Measurements from ENCODE around the gene HDAC11.
"Not testable (repeated sequence)": the region's sequence is repeated elsewhere in the genome, so short reads cannot be mapped to it uniquely, and the experiment has no call there.

HDAC11 gene

DNA sequence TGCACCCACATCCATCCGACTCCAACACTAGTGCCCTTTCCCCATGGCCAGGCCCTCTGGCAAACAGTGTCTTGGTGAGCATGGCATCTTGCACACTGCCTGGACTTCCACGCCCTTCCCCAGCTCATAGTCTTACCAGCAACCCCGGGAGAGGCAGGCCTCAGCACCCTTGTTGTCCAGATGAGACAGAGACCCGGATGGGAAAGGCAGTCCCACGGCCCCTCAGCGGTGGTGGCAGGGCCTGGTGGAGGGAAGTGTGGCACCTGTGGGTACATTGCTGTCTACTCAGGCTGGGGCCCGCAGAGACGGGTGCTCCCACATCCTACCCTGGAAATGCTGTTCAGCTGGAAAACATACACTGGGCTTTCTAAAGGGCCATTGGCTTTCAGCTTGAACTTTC, 28.4 kb downstream of the HDAC11 start:
- peak; percentile 55 for DNase-seq

DNA sequence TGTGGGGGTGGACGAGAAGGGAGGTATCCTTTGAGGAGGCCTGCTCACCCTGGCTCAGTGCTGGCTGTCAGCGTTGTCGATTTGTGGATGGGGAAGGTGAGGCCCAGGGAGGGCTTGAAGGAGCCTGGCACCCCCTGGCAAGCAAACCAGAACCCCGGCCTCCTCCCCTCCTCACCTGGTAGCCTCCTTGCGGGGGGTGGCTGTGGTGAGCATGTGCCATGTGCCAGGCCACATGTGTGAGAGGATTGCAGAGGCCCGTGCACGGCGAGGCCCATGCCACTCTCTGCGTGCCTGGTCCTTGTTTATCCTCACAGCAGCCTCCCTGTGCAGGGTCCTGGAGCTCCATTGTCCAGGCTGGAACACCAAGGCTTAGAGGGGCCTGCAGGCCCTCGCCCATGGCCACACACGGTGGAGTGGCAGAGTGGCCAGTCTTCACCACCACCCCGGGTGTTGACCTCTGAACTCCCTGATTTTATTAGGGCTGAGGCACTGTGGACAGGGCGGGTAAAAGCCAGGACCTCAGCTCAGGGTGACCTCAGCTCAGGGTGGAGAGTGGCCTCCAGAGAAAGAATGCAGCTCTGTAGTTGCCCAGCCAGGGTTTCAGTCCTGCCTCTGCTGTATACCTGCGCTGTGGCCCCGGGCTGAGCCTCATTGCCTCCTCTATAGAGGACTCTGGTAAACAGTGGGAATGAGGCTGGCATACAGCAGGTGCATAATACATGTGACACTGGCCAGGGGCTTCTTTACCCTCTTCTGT, 29.1 kb downstream of the HDAC11 start:
- DNase-seq = no peak

DNA sequence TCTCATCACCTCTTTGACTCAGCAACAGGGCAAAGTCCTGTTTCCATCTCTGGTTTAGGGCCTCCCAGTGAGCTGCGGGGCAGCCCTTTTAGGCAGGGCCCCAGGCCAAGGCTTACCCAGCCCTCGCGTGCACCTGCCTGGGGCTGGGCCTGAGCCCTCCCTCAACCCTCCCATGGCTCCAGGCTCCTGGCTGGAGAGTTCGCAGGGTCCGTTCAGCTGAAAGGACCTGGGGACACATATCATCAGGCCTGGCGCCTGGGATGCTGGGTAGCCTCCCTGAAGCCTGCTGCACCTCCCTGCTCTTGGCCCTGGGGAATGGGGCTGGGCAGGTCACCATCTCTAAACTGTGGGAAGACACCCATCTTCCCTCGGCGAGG, 29.7 kb downstream of the HDAC11 start:
- no peak for DNase-seq

DNA sequence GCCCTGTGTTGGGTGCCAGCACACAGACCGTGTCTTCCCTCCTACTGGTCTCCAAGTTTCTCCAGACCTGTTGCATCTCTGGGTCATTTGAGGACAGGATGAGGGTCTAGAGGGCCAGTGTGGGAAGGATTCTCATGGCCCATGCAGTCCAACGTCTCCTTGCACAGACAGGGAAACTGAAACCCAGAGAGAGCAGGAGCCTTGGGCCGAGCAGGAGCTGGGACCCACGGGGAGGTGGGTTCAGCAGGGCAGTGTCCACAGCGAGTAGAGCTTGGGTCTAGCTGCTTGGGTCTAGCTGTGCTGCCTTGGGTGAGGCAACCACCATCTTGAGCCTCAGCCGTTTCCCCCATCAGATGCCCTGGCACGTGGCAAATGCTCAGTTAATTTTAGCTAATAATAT, 32.3 kb downstream of the HDAC11 start:
- no peak for DNase-seq

DNA sequence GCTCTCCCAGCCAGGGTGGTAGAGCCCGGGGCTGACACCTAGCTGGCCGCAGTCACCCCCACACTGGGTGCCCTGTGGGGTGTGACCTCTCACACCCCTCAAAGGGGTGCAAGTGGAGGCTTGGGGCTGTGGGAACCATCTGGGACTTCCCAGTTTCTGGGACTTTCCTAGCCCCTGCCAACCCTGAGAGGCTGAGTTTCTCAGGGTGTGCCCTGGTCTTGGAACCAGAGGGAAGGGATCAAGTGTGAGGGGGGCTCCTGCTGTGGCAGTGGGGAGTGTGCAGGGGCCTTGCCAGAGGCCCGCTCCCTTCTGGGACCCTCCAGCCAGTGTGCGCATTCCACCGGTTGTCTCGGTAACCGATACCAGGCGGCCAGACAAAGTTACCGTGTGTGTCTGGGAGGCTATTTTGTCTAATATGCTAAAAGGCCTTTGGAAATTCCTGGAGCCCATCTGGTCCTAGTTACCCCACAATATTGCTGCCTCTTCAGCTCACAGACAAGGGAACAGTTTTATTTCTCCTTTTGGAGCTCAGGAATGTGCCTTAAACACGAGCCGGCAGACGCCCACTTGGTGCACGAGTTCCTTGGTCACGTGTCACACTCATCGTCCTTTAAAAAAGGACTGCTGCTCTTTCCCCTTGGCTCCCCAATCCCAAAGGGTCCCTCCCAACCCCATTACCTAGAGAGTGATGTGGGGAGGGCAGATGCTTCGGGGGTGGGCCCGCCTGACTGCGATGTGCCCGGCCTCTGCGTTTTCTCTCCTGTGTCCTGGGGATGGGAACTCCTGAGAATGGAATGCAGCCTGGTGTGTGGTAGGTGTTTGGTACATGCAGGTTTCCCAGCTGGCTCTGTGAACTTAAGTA, 33.2 kb downstream of the HDAC11 start:
- no peak for DNase-seq

DNA sequence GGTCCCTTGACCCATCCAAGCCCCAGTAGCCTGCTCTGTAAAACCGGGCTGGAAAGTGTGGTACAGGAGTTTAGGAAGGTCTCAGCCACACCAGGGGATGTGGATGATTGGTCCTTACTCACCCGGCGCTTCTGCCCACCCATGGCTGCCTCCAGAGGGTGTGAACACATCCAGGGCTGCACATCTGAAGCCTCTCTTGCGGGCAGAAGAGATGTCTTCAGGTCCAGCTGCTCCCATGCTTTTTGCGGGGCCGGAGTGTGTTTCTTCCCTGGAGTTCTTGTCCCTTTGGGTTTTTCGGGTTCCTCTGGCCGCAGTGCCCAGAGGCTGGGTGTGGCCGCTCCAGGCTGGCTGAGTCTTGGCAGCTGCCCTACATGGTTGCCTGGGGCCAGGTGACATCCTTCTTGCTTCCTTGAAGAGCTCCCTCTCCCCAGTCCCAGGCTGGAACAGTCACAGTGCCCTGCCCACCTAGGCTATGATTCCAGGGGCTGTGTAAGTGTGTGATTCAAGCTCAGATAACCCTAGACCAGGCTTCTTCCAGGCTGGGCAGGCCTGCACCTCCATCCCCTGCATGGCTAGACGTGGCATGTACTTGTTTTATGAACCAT, 33.9 kb downstream of the HDAC11 start:
- no peak for DNase-seq

DNA sequence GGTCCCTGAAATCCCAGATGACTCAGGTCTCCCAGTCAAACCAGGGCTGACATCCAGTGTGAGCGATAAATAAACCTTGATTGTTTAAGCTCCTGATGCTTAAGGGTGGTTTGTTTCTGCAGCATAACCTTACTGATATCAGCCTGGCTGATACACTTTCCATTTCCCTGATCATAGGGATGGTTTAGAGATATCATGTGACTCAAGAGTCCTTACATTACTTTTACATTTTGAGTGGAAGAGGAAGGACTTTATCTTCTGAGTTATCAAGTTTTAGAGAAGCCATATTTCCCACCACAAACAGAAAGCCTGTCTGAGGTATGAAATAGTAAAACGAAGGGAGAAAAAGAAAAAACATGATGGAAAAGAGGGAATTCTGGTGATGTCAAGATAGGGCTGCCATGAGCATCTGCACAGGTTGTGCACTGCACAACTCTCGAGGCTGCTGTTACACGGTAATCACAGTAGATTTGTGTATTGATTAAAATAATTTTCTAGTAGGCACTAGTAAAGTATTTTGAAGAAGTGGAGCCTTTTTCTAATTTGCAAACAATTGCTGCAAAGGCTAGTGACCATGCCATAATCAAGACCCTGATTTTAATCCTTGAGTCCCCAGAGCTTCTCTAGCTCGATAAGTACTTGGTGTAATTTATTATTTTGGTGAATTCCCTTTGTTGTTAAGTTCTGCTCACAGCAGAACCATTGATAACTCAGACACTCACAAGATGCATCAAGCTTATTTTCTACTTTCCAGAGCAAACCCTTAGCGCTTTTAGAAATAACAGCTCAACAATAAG, 34.7 kb downstream of the HDAC11 start:
- no peak for DNase-seq

DNA sequence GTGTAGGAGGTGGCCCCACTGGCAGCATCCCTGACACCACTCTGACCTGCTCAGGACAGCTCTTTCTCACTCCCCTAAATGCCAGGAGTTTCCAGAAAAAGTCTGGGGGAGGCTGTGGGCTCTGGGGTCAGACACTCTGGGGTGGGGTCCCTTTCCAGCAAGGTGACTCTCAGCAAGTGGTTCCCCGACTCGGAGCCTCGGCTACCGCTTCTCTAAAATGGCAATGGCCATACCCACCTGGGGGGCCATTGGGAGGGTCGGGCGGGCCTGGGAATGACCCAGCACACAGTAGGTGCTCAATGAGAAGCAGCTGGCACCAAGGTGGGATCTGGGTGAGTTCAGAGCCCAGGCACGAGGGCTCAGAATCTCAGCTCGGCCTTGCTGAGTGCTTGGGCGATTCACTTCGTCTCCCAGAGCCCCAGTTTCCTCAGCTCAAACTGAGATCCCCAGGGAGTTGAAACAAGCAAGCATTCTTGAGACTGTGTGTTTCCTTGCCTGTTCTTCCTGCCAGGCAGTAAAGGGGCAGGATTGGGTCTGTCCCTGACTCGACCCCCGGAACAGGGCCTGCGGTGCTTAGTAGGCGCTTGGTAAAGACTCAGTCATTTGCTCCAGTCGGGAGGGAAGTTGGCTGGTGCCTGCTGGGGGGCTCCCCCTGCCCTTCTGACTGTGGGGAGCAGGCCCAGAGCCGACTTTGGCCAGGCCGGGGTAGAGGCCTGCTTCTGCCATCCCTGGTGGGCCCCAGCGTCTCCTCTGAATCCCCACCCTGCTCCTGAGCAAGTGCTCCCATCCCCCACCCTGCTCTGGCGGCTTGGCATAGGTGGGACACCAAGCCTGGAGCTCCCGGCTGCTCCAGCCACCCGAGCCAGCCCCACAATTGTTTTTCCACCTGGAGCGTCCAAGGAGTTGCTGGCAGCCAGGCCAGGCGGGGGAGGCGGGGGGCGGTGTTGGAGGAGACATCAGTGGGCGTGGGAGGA, 36.0 kb downstream of the HDAC11 start:
- no peak for DNase-seq

DNA sequence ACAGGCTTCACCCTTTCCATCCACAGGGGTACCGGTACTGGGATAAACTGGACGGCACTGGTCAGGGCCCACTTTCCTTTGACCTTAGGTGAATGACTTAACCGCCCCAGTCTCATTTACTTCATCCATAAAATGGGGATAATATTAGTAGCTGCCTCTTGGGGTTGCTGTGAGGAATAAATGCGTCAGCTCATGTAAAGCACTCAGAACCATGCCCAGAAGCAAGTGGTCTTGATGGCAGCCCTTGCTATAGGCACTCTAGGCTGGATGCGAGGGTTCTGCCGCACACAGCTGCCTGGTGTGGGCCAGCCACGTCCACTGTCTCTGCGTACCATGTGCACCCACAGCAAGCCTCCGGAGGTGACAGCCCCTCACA, 36.6 kb downstream of the HDAC11 start:
- DNase-seq = no peak

DNA sequence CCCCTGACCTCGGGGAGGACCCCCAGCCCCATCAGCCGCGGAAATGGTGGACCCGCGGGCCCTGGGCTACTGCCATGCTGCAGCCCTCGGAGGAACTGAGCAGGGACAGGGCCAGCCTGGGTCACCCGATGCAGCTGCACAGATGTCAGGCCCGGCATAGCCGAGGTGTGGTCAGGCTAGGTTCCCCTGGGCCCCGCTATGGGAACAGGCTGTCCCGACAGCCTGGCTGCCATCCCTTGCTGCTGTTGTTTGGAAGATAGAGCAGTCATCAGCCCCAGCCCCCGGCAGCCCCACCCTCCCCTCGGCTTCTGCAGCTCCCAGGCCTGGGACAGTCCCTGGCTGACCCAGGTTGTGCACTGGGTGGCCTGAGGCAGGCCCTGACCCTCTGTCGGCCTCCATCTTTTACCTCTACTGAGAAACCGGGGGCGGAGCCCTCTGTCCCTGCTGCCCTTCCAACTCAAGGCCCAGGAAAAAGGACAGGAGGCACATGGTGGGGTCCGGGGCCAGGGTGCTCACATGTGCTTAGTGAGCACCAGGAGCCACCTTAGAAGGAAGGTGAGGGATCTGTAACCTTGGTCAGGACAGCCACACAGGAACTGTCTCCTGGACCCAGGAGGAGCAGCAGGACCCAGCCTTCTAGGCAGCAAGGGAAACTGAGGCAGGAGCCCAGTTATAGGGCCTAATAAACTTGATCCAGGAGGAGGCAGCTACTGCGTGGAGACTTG, 37.3 kb downstream of the HDAC11 start:
- DNase-seq = no peak

DNA sequence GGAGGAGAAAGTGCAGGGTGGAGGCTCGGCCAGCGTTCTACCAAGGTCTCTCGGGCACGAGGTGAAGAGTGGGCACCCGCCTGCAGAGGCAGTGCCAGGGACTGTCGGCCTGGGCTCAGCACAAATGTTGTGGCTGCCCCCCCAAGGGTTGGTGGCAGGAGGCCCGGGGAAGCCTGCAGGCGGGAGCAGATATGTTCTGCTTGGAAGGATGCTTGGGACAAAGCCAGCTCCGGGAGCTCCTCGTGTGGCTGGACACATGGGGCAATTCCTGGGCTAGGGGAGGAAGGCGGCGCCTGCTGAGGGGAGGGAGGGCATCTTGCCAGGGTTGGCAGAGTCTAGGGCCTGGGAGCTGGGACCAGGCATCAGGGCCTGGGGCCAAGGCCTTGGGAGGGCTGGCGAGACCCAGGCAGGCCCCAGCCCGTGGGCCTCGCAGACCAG, 38.4 kb downstream of the HDAC11 start:
- no peak for DNase-seq

DNA sequence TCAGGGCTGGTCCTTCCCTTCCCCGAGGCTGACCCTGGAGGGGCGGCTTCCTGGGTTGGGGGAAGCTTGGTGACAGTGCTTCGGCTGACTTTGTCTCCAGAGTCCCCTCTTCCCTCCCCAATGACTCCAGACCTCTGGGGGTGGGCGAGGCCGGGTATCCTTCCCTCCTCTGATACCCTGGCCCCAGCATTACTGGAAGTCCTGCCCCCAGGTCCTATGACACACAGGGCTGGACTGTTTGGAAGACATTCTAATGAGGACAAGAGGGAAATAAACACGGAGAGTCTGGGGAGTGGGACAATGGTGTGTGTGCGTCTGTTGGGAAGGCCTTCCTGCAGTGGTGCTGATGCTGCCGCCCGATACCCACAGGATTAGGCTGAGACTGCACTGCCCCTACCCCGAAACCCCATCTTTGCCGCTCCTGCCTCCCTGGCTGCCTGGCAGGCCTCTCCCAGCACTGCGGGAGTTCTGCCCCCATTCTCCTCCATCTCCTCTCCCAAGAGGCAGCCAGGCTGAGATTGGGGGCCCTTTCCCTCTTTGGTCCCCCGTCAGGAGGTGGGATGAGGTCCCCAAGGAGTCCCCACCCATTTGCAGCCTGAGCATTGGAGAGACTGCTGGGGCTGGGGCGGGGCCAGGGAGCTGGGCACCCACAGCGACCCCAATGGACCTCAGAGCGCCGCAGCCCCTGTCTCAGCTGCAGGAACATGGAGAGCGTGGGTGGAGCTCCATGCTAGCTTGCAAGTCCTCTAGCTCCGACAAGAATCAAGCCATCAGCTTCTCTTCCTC, 39.1 kb downstream of the HDAC11 start:
- no peak for DNase-seq

DNA sequence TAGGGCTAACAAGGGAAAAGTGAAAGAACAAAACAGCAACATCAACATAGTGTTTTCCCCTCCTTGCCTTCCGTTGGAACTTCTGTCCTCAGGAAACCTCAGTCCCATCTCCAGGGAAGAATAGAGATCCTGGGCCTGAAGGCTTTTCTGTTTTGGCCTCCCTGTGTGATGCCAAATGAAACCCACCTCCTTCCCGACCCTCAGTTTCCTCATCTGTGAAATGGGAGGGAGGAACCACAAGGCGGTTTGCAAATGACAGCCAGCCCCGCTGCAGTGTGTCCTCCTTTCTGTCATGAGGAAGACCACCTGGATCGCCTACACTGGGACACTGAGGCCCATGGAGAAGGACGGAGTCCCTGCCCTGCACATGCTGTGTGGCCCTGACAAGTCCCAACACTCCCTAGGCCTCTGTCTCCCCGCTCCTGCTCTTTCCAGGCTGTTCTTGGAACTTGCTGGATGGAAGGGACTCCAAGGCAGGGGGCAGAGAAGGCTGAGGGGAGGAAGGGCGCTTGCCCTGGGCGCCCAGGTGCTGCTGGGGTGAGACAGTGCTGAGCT, 40.3 kb downstream of the HDAC11 start:
- no peak for DNase-seq

DNA sequence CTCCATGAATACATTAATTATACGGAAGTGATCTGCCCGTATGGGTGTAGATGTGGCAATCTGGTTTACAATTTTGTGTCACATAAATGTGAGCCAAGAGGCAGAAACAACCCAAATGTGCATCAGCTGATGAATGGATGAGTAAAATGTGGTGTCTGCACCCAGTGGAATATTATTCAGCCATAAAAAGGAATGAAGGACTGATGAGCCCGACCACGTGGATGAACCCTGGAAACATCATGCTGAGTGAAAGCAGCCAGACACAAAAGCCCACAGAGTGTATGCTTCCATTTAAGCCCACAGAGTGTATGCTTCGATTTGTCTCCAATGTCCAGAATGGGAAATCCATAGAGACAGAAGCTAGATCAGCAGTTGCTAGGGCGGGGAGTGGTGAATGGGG, 41.2 kb downstream of the HDAC11 start:
- no peak for DNase-seq

DNA sequence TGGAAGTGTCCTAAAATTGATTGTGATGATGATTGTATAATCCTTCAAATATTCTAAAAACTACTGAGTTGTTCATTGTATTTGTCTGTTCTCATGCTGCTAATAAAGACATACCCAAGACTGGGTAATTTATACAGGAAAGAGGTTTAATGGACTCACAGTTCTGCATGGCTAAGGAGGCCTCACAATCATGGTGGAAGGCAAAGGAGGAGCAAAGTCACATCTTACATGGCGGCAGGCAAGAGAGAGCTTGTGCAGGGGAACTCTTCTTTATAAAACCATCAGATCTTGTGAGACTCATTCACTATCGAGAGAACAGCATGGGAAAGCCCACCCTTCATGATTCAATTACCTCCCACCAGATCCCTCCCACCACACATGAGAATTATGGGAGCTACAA, 41.6 kb downstream of the HDAC11 start:
- not testable (repeated sequence) for DNase-seq

DNA sequence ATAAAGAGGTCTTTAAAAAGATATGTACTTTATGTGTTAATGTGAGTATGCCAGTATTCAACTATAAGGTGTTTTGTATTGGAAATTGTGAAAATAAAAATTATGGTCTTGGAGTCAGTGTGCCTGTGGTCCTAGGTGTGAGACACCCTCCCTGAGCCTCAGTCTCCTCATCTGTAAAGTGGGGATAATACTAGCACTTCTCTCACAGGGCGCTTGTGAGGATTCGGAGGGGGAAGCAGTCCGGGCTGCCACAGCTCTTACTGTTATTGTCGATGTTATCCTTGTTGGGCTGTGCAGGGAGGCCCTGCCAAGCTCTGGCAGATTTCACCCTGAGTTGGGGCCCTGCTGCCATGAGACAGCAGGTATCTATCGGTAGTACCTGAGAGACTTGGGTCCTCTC, 42.1 kb downstream of the HDAC11 start:
- no peak for DNase-seq

DNA sequence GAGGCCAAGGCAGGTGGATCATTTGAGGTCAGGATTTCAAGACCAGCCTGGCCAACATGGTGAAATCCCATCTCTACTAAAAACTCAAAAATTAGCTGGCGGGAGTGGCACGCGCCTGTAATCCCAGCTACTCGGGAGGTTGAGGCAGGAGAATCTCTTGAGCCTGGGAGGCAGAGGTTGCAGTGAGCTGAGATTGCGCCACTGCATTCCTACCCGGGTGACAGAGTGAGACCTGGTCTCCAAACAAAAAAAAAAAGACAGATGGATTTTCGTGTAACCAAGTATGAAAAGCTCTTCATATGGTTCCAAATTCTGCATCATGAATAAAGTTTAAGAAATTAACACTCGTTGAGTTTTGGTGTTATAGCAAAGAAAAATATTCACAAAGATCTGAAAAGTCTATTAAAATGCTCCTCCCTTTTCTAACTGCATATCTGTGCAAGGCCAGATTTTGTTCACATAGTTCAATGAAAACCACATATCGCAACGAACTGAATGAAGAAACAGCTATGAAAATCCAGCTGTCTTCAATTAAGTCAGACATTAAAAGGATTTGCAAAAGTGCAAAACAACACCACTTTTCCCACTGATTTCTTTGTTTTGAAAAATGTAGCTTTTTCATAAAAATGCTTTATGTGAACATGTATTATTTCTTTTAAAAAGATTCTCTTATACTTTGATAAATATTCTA, 45.0 kb downstream of the HDAC11 start:
- no peak for DNase-seq

DNA sequence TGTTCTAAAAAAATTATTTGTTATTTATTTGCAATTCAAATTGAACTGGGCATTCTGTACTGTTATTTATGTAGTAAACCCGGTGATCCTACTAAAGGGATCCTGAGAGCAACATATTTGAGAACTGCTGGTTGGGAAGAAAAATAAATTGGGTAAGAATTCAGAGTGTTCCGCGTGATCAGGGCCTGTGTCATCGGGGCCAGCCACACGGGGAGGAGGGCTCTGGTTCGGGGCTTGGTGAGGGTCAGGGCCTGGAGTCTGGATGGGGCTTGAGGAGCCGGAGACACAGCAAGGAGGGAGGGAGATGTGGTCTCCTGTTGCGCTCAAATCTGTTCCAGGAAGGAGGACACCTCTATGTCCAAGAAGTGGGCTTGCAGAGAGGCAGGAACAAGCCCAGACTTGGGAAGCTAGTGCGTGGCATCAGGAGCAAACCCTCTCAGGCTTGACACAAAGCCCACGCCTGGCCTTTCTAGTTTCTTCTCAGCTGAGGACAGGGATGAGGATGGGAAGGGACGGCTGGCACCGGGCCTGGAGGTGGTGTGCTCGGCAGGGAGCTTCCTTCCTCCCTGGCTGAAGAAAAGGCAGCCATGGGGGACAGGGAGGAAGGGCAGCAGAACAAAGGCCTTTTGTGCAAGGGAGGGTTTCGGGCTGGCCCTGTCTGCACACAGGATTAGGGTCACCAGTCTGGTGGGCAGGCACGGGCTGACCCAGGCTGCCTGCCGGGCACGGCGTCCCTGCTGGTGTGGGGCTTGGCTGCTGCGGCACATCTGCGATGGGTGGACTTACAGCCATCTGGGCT, 45.9 kb downstream of the HDAC11 start:
- no peak for DNase-seq

DNA sequence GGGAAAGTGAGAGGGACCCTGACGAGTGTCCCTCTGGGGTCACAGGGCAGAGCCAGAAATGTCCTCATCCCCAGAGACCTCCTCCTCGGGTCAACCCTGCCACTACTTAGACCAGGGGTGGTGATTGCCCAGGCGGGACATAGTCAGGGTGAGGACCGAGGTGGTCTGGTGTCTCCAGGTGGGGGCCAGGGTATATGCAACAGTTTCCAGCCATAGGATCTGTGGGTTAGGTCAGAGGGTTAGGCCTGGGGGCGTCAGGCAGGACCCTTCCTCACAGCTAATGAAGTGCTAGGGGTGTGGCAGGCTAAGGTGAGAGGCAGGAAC, 46.5 kb downstream of the HDAC11 start:
- no peak for DNase-seq

Data from NCI-H510A treated with DMSO at 0.1 percent for 48 hours (cell line).